Measurements from ENCODE around the gene THRSP.

DNA sequence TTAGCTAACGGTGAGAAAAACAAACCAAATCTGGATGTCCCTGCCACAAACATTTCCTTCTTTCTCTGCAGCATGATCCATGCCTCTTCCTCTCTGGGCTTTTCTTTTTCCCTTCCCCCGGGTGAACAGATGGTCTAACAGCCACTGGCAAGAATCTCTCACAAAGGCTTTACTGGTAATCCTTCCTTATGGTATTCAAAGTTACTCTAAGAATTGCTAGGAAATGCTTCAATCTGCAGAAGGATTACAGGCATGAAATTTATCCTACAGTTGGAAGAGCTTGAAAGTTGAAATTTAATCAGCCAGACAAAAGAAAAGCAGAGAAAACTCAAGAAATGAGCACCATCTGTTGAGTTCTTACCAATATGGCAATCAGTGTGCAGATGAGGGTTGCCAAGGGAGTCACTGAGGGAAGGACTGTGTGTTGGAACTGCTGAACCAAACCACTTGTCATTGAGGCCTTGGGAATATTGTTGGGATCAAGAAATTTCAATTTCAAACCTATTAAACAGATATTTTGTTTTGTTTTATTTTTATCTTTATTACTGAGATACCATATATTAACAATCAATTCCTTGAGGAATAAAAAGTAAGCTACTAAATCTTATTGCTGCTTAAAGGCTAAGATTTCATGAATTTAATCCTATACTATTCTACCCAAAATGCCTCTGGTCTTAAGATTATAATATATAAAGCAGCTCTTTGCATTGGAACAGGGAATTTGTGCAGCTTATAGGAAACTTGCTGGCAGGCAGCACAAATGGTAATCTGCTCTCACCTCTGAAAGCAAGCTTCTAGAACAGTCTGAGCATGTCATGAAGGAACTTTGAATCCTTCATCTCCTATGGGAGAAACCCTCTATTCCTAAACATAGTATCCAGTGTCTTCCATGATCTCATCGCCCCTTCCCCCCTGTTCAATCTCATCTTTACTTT is 45.7 kb downstream of the THRSP start:
- no peak for TF ChIP-seq TAF1 (IDR thresholded peaks at IDR 0.05; ENCODE audit: low read depth, low read length)
- TF ChIP-seq POLR2A (IDR thresholded peaks at IDR 0.05; ENCODE audit: low read depth, low read length): no peak
- TF ChIP-seq POLR2AphosphoS5 (IDR thresholded peaks at IDR 0.05; ENCODE audit: low read depth, low read length): no peak
- no peak for TF ChIP-seq SPI1 (IDR thresholded peaks at IDR 0.05; ENCODE audit: low read depth, low read length)
